Endodermal cell (in vitro differentiated cells): ENCODE results near the gene TPRA1. TPM values are rescaled to one million over a fixed set of nuclear protein-coding genes. Genes with fewer than 3 reads are reported as not detected.

Source experiments
- DNase-seq: peaks from one replicate; pipeline ENCODE4 v3.0.0-alpha.2; 2017
- H3K27ac ChIP-seq: 2 replicates; pipeline ENCODE4 v1.5.1; 2013; ENCODE audit warnings: mild to moderate bottlenecking, low read depth, low read length, moderate library complexity
- H3K27me3 ChIP-seq: 2 replicates; pipeline ENCODE4 v1.6.1; 2013; ENCODE audit warnings: mild to moderate bottlenecking, low read length, moderate library complexity; ENCODE audit not compliant: insufficient read depth, control insufficient read depth, poor library complexity, severe bottlenecking
- H3K36me3 ChIP-seq: 2 replicates; pipeline ENCODE4 v1.7.0; 2013; ENCODE audit warnings: mild to moderate bottlenecking, low read length, moderate library complexity; ENCODE audit not compliant: control insufficient read depth, insufficient read depth
- H3K4me1 ChIP-seq: one replicate; pipeline ENCODE4 v1.7.0; 2013; ENCODE audit warnings: low read length; ENCODE audit not compliant: control insufficient read depth, insufficient read depth
- H3K4me3 ChIP-seq: 2 replicates; pipeline ENCODE4 v1.5.1; 2013; ENCODE audit warnings: mild to moderate bottlenecking, low read length, moderate library complexity
- H3K9ac ChIP-seq: 2 replicates; pipeline ENCODE4 v1.6.1; 2013; ENCODE audit warnings: mild to moderate bottlenecking, low read length, moderate library complexity; ENCODE audit not compliant: poor library complexity, severe bottlenecking; ENCODE audit errors: extremely low read depth
- H3K9me3 ChIP-seq: 2 replicates; pipeline ENCODE4 v1.6.1; 2013; ENCODE audit warnings: mild to moderate bottlenecking, low read length, moderate library complexity; ENCODE audit not compliant: control insufficient read depth
- H3K27ac Mint-ChIP-seq: 2 replicates; pipeline ENCODE4 v1.8.0; 2020; ENCODE audit warnings: mixed read lengths
- H3K27me3 Mint-ChIP-seq: 2 replicates; pipeline ENCODE4 v1.8.0; 2021; ENCODE audit warnings: mild to moderate bottlenecking, mixed read lengths; ENCODE audit not compliant: insufficient read depth
- H3K36me3 Mint-ChIP-seq: 2 replicates; pipeline ENCODE4 v1.8.0; 2020; ENCODE audit warnings: low read depth, mixed read lengths
- H3K4me1 Mint-ChIP-seq: 2 replicates; pipeline ENCODE4 v1.8.0; 2020; ENCODE audit warnings: mixed read lengths
- H3K4me3 Mint-ChIP-seq: 2 replicates; pipeline ENCODE4 v1.8.0; 2020; ENCODE audit warnings: mild to moderate bottlenecking, moderate library complexity, mixed read lengths
- H3K9me3 Mint-ChIP-seq: 2 replicates; pipeline ENCODE4 v1.8.0; 2020; ENCODE audit warnings: mild to moderate bottlenecking, mixed read lengths
- WGBS, 2 experiments: methylation state at CpG; one replicate each; pipeline versions ENCODE4 v1.1.5 to v1.1.7; 2013; ENCODE audit warnings: missing lambda C conversion rate in 2 of 2, mixed read lengths in 1 of 2; ENCODE audit not compliant: insufficient coverage in 1 of 2, insufficient read length in 1 of 2; 5-methylcytosine and 5-hydroxymethylcytosine counted together
- total RNA-seq, 2 donors: library from RNA; stranded (reverse); fragmentation: NEBNext Ultra II Directional in 1 of 2; extraction: Animal tissue kit (Norgen Biotek cat#: 25700) in 1 of 2; gene quantifications; 2 replicates in 1 of 2; 3 replicates in 1 of 2; pipeline ENCODE4 v1.2.1, GENCODE V29; 2021
- TF ChIP-seq, protein P1 (sequence below): fragments of 200-600 bp; sonication (generic); conservative IDR thresholded peaks from 2 replicates; pipeline ENCODE4 v1.5.0; 2021; ENCODE audit warnings: antibody characterized with exemption, mild to moderate bottlenecking

The TPRA1 gene
- total RNA-seq, 2 donors from 2014 or later = 22.9 TPM

DNA sequence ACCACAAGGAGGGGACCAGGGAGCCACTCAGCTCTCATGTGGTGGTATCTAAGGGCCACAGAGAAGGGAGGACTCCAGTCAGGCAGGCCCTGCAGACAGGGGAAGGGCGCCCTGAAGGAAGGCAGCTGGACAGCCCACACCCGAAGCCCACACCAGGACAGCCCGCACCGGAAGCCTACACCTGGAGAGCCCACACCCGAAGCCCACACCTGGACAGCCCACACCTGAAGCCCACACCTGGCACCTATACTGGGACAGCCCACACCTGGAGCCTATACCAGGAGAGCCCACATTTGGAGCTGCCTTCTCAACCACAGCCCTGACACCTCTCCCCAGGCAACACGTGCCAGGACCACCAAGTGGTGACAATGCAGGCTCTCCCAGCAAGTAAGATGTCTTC, 11.7 kb downstream of the TPRA1 start:
- Histone ChIP-seq H3K36me3 (peaks cover 9% of the 10 kb centered on the region), H3K4me3 (no peak overlapping the region), H3K27ac (no peak overlapping the region), H3K4me1 (no peaks in the 10 kb centered on the region), H3K9ac (no peak overlapping the region), H3K9me3 (no peaks in the 10 kb centered on the region), H3K27me3 (no peaks in the 10 kb centered on the region)
- H3K9me3 Mint-ChIP-seq = no peaks in the 10 kb centered on the region
- TF ChIP-seq, protein P1, sequence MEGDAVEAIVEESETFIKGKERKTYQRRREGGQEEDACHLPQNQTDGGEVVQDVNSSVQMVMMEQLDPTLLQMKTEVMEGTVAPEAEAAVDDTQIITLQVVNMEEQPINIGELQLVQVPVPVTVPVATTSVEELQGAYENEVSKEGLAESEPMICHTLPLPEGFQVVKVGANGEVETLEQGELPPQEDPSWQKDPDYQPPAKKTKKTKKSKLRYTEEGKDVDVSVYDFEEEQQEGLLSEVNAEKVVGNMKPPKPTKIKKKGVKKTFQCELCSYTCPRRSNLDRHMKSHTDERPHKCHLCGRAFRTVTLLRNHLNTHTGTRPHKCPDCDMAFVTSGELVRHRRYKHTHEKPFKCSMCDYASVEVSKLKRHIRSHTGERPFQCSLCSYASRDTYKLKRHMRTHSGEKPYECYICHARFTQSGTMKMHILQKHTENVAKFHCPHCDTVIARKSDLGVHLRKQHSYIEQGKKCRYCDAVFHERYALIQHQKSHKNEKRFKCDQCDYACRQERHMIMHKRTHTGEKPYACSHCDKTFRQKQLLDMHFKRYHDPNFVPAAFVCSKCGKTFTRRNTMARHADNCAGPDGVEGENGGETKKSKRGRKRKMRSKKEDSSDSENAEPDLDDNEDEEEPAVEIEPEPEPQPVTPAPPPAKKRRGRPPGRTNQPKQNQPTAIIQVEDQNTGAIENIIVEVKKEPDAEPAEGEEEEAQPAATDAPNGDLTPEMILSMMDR = no peak
- peaks cover 10% of the 10 kb centered on the region for H3K36me3 Mint-ChIP-seq
- DNase-seq = no peak
- H3K27me3 Mint-ChIP-seq = no peaks in the 10 kb centered on the region
- WGBS, 2 experiments = 94 to 100% methylated on average over 4 to 6 of the region's 6 CpGs
- H3K4me1 Mint-ChIP-seq = no peaks in the 10 kb centered on the region
- no peak overlapping the region for H3K4me3 Mint-ChIP-seq
- H3K27ac Mint-ChIP-seq = no peak overlapping the region

DNA sequence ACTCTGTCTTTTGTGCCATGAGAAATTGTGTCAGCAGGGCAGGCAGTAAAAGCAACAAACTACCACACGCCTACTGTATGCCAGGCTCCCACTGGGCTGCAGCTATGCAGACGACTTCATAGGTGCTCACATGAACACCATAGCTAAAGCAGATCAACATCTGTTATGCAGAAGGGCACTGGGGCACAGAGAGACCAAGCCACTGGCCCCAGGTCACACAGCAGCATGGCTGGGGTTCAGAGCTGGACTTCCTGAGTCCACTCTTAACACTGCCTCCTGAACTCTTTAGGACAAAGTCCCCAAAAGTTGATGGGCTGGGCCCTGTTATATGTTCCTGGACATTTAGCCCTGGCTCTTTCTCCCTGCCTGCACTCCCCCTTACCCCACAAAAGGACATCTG, 12.4 kb downstream of the TPRA1 start:
- no peak overlapping the region for H3K4me3 ChIP-seq
- H3K4me1 ChIP-seq = no peaks in the 10 kb centered on the region
- no peak overlapping the region for H3K27ac ChIP-seq
- no peak overlapping the region for H3K9ac ChIP-seq
- Mint-ChIP-seq H3K27ac (no peak overlapping the region), H3K4me1 (no peaks in the 10 kb centered on the region), H3K4me3 (no peak overlapping the region), H3K27me3 (no peaks in the 10 kb centered on the region), H3K9me3 (no peaks in the 10 kb centered on the region), H3K36me3 (peaks cover 10% of the 10 kb centered on the region)
- 81 to 83% methylated on average over 2 of the region's 2 CpGs for WGBS, 2 experiments
- H3K36me3 ChIP-seq = peaks cover 9% of the 10 kb centered on the region
- TF ChIP-seq, protein P1 = no peak
- no peaks in the 10 kb centered on the region for H3K27me3 ChIP-seq
- DNase-seq = no peak
- no peaks in the 10 kb centered on the region for H3K9me3 ChIP-seq

DNA sequence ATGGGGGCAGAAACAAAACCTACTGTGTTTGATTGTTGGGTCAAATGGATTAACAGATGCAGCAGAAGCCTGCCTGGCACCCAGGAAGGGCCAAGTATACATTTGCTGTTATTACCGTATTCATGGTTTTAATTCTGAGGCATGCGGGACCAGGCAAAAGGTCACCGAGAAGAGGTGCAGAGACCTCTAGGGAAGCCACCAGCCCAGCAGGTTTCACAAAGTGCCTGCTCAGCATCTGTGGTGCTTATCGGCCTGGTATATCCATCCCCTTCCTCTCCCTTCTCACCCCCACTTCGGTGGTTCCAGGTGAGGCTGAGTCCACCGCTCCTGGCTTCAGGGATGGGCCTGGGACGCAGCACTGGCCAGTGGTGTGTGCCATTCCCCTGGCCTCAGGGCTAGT, 13.1 kb downstream of the TPRA1 start:
- H3K4me1 ChIP-seq = no peaks in the 10 kb centered on the region
- Mint-ChIP-seq H3K4me1 (no peaks in the 10 kb centered on the region), H3K27me3 (no peaks in the 10 kb centered on the region), H3K9me3 (no peaks in the 10 kb centered on the region), H3K36me3 (peaks cover 10% of the 10 kb centered on the region), H3K4me3 (no peak overlapping the region), H3K27ac (no peak overlapping the region)
- H3K36me3 ChIP-seq = peaks cover 9% of the 10 kb centered on the region
- no peaks in the 10 kb centered on the region for H3K27me3 ChIP-seq
- 93 to 96% methylated on average over 4 to 7 of the region's 7 CpGs for WGBS, 2 experiments
- H3K9me3 ChIP-seq = no peaks in the 10 kb centered on the region
- H3K27ac ChIP-seq = no peak overlapping the region
- H3K9ac ChIP-seq = no peak overlapping the region
- TF ChIP-seq, protein P1 = no peak
- no peak for DNase-seq
- no peak overlapping the region for H3K4me3 ChIP-seq
